IMR-90 (cell line): ENCODE measurements around the gene CTRB2. TPM values are rescaled to one million over a fixed set of nuclear protein-coding genes. Genes with fewer than 3 reads are reported as not detected.
"Not testable (repeated sequence)": the region's sequence is repeated elsewhere in the genome, so short reads cannot be mapped to it uniquely, and the experiment has no call there.

Source experiments
- ATAC-seq: fragments of 200-7000 bp; cut with Tn5 transposase; 2 replicates; pipeline ENCODE4 v1.9.1; 2020; ENCODE audit warnings: low read depth, mild to moderate bottlenecking, moderate library complexity
- BruUV-seq: library from RNA; stranded (reverse); fragments of 400-500 nt; replicated peaks from 2 replicates; lab custom pipeline; 2021; lab: Mats Ljungman, UMichigan
- CTCF ChIA-PET: fragments of 300-600 bp; formaldehyde crosslinking; extraction: SDS; loops from one replicate; lab custom pipeline; 2021; ENCODE audit warnings: antibody characterized with exemption; lab: Yijun Ruan, JAX
- POLR2A ChIA-PET: fragments of 300-600 bp; sonication (Branson Sonifier 250); formaldehyde crosslinking; loops from one replicate; lab custom pipeline; 2022; ENCODE audit warnings: antibody characterized with exemption; ENCODE audit not compliant: unreplicated experiment; lab: Charles Lee
- DNase-seq: peaks from one replicate; pipeline ENCODE4 v3.0.0; 2013
- H2AFZ ChIP-seq: replicated peaks from 2 replicates; pipeline ENCODE3; 2013; ENCODE audit warnings: low read length, mild to moderate bottlenecking; ENCODE audit not compliant: poor library complexity
- H2AK5ac ChIP-seq: 2 replicates; pipeline ENCODE4 v1.6.1; 2013; ENCODE audit warnings: low read depth, low read length, inconsistent platforms
- H2AK9ac ChIP-seq: replicated peaks from 2 replicates; pipeline ENCODE3; 2013; ENCODE audit warnings: mild to moderate bottlenecking, low read depth, low read length, moderate library complexity; ENCODE audit not compliant: poor library complexity
- H2BK120ac ChIP-seq: 2 replicates; pipeline ENCODE4 v1.6.1; 2013; ENCODE audit warnings: low read depth, low read length, inconsistent platforms
- H2BK15ac ChIP-seq: 3 replicates; pipeline ENCODE4 v1.6.1; 2013; ENCODE audit warnings: low read depth, low read length, inconsistent platforms
- H2BK20ac ChIP-seq: 2 replicates; pipeline ENCODE4 v1.6.1; 2013; ENCODE audit warnings: low read depth, mild to moderate bottlenecking, inconsistent platforms, low read length, moderate library complexity
- H2BK5ac ChIP-seq: 2 replicates; pipeline ENCODE4 v1.6.1; 2013; ENCODE audit warnings: mild to moderate bottlenecking, low read depth, low read length, inconsistent platforms; ENCODE audit not compliant: poor library complexity, severe bottlenecking
- H3K14ac ChIP-seq: replicated peaks from 2 replicates; pipeline ENCODE4 v1.6.1; 2013; ENCODE audit warnings: low read depth, low read length, inconsistent platforms
- H3K18ac ChIP-seq: 2 replicates; pipeline ENCODE4 v1.6.1; 2013; ENCODE audit warnings: low read depth, low read length, control low read depth
- H3K23ac ChIP-seq: 2 replicates; pipeline ENCODE4 v1.6.1; 2013; ENCODE audit warnings: low read depth, low read length, inconsistent platforms
- H3K27ac ChIP-seq: 2 replicates; pipeline ENCODE4 v1.5.1; 2013; ENCODE audit warnings: mild to moderate bottlenecking, control low read depth, low read length; ENCODE audit not compliant: insufficient read depth
- H3K27me3 ChIP-seq: 2 replicates; pipeline ENCODE4 v1.6.1; 2013; ENCODE audit warnings: low read length; ENCODE audit not compliant: control insufficient read depth, insufficient read depth
- H3K36me3 ChIP-seq: 2 replicates; pipeline ENCODE4 v1.6.1; 2013; ENCODE audit warnings: low read length, mixed read lengths; ENCODE audit not compliant: control insufficient read depth, insufficient read depth
- H3K4ac ChIP-seq: 2 replicates; pipeline ENCODE4 v1.6.1; 2013; ENCODE audit warnings: low read depth, low read length, inconsistent platforms
- H3K4me1 ChIP-seq: 2 replicates; pipeline ENCODE4 v1.6.1; 2013; ENCODE audit warnings: low read length, mixed read lengths; ENCODE audit not compliant: control insufficient read depth, insufficient read depth
- H3K4me2 ChIP-seq: 2 replicates; pipeline ENCODE4 v1.6.1; 2013; ENCODE audit warnings: low read depth, mild to moderate bottlenecking, control low read depth, low read length, moderate library complexity
- H3K4me3 ChIP-seq: 2 replicates; pipeline ENCODE4 v1.5.1; 2013; ENCODE audit warnings: low read depth, mild to moderate bottlenecking, control low read depth, low read length, moderate library complexity; ENCODE audit not compliant: insufficient read depth
- H3K56ac ChIP-seq: 2 replicates; pipeline ENCODE4 v1.6.1; 2013; ENCODE audit warnings: low read length, inconsistent platforms; ENCODE audit not compliant: insufficient read depth; ENCODE audit errors: extremely low read depth
- H3K79me1 ChIP-seq, 2 experiments: 2 replicates each; pipeline ENCODE4 v1.6.1; 2013; ENCODE audit warnings: low read length in 2 of 2, inconsistent platforms in 1 of 2, low read depth in 1 of 2
- H3K9ac ChIP-seq: 2 replicates; pipeline ENCODE4 v1.6.1; 2013; ENCODE audit warnings: low read depth, low read length, control low read depth
- H3K9me1 ChIP-seq: 2 replicates; pipeline ENCODE4 v1.6.1; 2013; ENCODE audit warnings: low read length, inconsistent platforms; ENCODE audit not compliant: insufficient read depth
- H3K9me3 ChIP-seq: 2 replicates; pipeline ENCODE4 v1.6.1; 2013; ENCODE audit warnings: low read length; ENCODE audit not compliant: control insufficient read depth, insufficient read depth
- H4K20me1 ChIP-seq: 2 replicates; pipeline ENCODE4 v1.6.1; 2013; ENCODE audit warnings: low read length, inconsistent platforms; ENCODE audit not compliant: insufficient read depth
- H4K5ac ChIP-seq: 2 replicates; pipeline ENCODE4 v1.6.1; 2013; ENCODE audit warnings: mild to moderate bottlenecking, low read depth, low read length, control low read depth
- H4K8ac ChIP-seq, 2 experiments: 2 replicates each; pipeline ENCODE4 v1.6.1; 2013; ENCODE audit warnings: low read depth in 2 of 2, low read length in 2 of 2, control low read depth in 1 of 2, inconsistent platforms in 1 of 2
- H4K91ac ChIP-seq: 2 replicates; pipeline ENCODE4 v1.6.1; 2013; ENCODE audit warnings: low read depth, low read length, inconsistent platforms; ENCODE audit not compliant: insufficient read depth
- WGBS, 2 experiments: methylation state at CpG; one replicate each; pipeline versions ENCODE4 v1.1.5 to v1.1.7; 2013; ENCODE audit warnings: missing lambda C conversion rate in 2 of 2; ENCODE audit not compliant: insufficient read length in 1 of 2; ENCODE audit errors: extremely low coverage in 2 of 2; 5-methylcytosine and 5-hydroxymethylcytosine counted together
- dilution Hi-C: fragments of 300-500 bp; cut with HindIII; formaldehyde crosslinking; loops from one replicate; pipeline ENCODE4 v1.14.3; 2018; ENCODE audit warnings: low sequenced_read_pairs; ENCODE audit not compliant: unreplicated experiment
- in situ Hi-C: fragments of 300-500 bp; cut with MboI; formaldehyde crosslinking; loops from 3 replicates; pipeline ENCODE4 v1.14.3; 2019; ENCODE audit warnings: low sequenced_read_pairs, inconsistent platforms, mixed read lengths
- intact Hi-C: fragments of 100-400 bp; cut with micrococcal nuclease; formaldehyde crosslinking; loops from 2 replicates; pipeline ENCODE4 v1.10.0; 2022
- polyA plus RNA-seq, 3 experiments: library from polyadenylated mRNA; depleted of rRNA; stranded (reverse); fragments of >200 nt; gene quantifications; 2 replicates each; pipeline ENCODE4 v1.2.3, GENCODE V29; 2012; ENCODE audit warnings: low replicate concordance in 1 of 3
- total RNA-seq: library from RNA; depleted of rRNA; stranded (reverse); fragments of >200 nt; gene quantifications from 2 replicates; pipeline ENCODE4 v1.2.3, GENCODE V29; 2012

Gene CTRB2
- total and polyA plus RNA-seq, 2 of the 4 experiments (the other 2 are of a cell fraction) = not detected

DNA sequence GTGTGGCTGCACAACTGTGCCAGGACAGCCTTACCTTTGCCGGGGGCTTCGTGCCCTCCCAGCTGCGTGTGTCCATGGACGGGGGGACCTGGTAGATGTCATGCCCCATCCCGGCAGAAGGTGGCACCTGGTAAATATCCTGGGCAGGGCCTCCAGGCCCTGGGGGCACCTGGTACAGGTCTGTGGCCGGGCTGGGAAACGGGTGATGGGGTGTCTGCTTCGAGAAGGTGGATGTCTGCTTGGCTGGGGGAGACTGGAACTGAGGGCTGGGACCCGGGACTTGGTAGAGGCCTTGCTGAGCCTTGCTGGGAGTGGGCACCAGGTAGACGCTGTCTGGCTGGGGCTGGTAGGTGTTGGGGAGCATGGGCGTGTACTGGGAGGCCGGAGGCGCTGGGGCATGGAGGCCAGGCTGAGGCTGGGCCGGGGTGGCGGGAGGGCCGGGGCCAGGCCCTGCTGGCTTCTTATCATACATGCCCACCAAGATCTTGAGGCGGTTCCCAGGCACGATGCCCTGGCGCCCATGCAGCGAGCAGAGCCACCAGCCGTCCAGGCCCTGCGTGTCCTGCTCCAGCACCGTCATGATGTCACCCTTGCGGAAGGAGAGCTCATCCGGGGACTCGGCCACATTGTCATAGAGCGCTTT lies 35.6 kb upstream of the CTRB2 start:
- DNase-seq, H3K27me3 ChIP-seq, ATAC-seq, H2BK20ac ChIP-seq, H3K4me2 ChIP-seq, H3K56ac ChIP-seq, H2BK120ac ChIP-seq, H4K5ac ChIP-seq, H2AFZ ChIP-seq, H3K4me3 ChIP-seq, H3K23ac ChIP-seq, H2BK5ac ChIP-seq, CTCF ChIA-PET, POLR2A ChIA-PET, H3K27ac ChIP-seq, dilution Hi-C loops, in situ Hi-C loops, H3K9ac ChIP-seq, intact Hi-C loops, H3K18ac ChIP-seq, H3K9me3 ChIP-seq, H2AK9ac ChIP-seq, H2BK15ac ChIP-seq: not testable (repeated sequence)
- Histone ChIP-seq H3K9me1 (peaks cover 26% of the 10 kb centered on the region), H3K4me1 (peaks cover 57% of the 10 kb centered on the region), H3K36me3 (peaks cover 39% of the 10 kb centered on the region), H3K79me1 (peaks cover 8 to 57% of the 10 kb centered on the region in 2 experiments; a peak in 3 of 4 replicates), H3K14ac (peak overlapping the region; percentile 17; the same call in 1 of the 2 replicates), H3K4ac (peak overlapping the region; percentile 37), H4K8ac (peak overlapping the region in 1 of 2 experiments; percentile 21; a peak in 1 of 4 replicates), H2AK5ac (peak overlapping the region; percentile 57), H4K91ac (0 out of 2 replicates have a peak overlapping the region, but pooled peaks have one; percentile 11), H4K20me1 (peaks cover 79% of the 10 kb centered on the region)
- BruUV-seq = TSS peak; percentile 10
- 98% methylated on average over 7 of the region's 27 CpGs; no CpG with 5 or more reads in 1 of the 2 experiments for WGBS, 2 experiments
